ENCODE measurements around the gene AFF3. TPM values are rescaled to one million over a fixed set of nuclear protein-coding genes. Genes with fewer than 3 reads are reported as not detected.

AFF3 gene
- total and polyA plus RNA-seq, 2 donors (not counting 3 experiments of a cell fraction or from before 2014, with no cell fraction given): 0.06 to 0.07 TPM

DNA sequence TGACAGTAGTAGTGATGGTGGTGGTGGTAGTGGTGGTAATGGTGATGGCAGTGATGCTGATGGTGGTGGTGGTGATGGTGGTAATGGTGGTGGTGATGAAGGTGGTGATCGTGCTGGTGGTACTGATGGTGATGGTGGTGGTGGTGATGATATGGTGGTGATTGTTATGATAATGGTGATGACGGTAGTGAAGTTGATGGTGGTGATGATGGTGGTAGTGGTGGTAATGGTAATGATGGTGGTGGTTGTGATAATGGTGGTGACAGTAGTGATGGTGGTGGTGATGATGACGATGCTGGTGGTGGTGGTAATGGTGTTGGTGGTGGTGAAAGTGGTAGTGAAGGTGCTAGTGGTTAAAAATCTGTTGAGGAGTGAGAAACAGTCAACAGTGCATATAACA, 125.6 kb downstream of the AFF3 start:
- Histone ChIP-seq H2AFZ (ENCODE audit: low read depth, low read length) (no peak overlapping the region), H4K20me1 (replicated peaks; ENCODE audit: control insufficient read depth, extremely low read depth, insufficient read depth, low read length) (no peaks in the 10 kb centered on the region), H3K4me2 (ENCODE audit: insufficient read depth, low read length) (no peak overlapping the region), H3K27ac (ENCODE audit: insufficient read depth, low read depth, low read length) (no peak overlapping the region), H3K9me1 (replicated peaks; ENCODE audit: control insufficient read depth, extremely low read depth, insufficient read depth, low read length) (no peaks in the 10 kb centered on the region), H3K9me3 (replicated peaks; ENCODE audit: control insufficient read depth, insufficient read depth, low read length) (no peaks in the 10 kb centered on the region), H3K79me2 (ENCODE audit: control insufficient read depth, insufficient read depth, low read length) (no peaks in the 10 kb centered on the region), H3K36me3 (ENCODE audit: control insufficient read depth in 2 of 2, extremely low read depth in 1 of 2, insufficient read depth in 2 of 2, low read length in 2 of 2) (no peaks in the 10 kb centered on the region), H3K27me3 (ENCODE audit: control insufficient read depth in 2 of 2, insufficient read depth in 2 of 2, low read length in 2 of 2) (peaks cover 0 to 3% of the 10 kb centered on the region in 2 experiments), H3K9ac (replicated peaks; ENCODE audit: extremely low read depth, insufficient read depth, low read length) (no peak overlapping the region), H3K4me3 (replicated peaks in 1 of 3; ENCODE audit: insufficient read depth in 1 of 3, low read depth in 1 of 3, low read length in 3 of 3) (no peak overlapping the region), H3K4me1 (ENCODE audit: control insufficient read depth, extremely low read depth, insufficient read depth, low read length) (no peaks in the 10 kb centered on the region)
- intact Hi-C loops (cut with micrococcal nuclease) (no loop called here), dilution Hi-C loops (cut with MboI; ENCODE audit: extremely low pct_ligation_motif_present, low sequenced_read_pairs) (no loop called here)
- CTCF ChIA-PET: no interaction called here
- no TSS peak for BruUV-seq (replicated peaks)
- no peak for FAIRE-seq
- POLR2A ChIA-PET: no interaction called here
- DNase-seq (ENCODE audit: low read depth, low spot score): no peak
- no peak for TF ChIP-seq JUN (IDR thresholded peaks at IDR 0.05; ENCODE audit: borderline replicate concordance, insufficient read depth, insufficient read length, low read depth)
- TF ChIP-seq, protein P1, sequence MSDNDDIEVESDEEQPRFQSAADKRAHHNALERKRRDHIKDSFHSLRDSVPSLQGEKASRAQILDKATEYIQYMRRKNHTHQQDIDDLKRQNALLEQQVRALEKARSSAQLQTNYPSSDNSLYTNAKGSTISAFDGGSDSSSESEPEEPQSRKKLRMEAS (IDR thresholded peaks at IDR 0.05; ENCODE audit: insufficient read depth, insufficient read length): no peak
- TF ChIP-seq MYC (IDR thresholded peaks at IDR 0.05; ENCODE audit: low read depth, low read length): no peak
- no peak for TF ChIP-seq POLR2AphosphoS5 (IDR thresholded peaks at IDR 0.05; ENCODE audit: insufficient read depth, low read depth, low read length)
- TF ChIP-seq EZH2 (IDR thresholded peaks at IDR 0.05; ENCODE audit: borderline replicate concordance, low read depth, low read length, severe bottlenecking): no peak
- TF ChIP-seq, protein P2, sequence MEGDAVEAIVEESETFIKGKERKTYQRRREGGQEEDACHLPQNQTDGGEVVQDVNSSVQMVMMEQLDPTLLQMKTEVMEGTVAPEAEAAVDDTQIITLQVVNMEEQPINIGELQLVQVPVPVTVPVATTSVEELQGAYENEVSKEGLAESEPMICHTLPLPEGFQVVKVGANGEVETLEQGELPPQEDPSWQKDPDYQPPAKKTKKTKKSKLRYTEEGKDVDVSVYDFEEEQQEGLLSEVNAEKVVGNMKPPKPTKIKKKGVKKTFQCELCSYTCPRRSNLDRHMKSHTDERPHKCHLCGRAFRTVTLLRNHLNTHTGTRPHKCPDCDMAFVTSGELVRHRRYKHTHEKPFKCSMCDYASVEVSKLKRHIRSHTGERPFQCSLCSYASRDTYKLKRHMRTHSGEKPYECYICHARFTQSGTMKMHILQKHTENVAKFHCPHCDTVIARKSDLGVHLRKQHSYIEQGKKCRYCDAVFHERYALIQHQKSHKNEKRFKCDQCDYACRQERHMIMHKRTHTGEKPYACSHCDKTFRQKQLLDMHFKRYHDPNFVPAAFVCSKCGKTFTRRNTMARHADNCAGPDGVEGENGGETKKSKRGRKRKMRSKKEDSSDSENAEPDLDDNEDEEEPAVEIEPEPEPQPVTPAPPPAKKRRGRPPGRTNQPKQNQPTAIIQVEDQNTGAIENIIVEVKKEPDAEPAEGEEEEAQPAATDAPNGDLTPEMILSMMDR (IDR thresholded peaks at IDR 0.05; ENCODE audit: extremely low read depth in 1 of 2, insufficient read depth in 1 of 2, low read depth in 1 of 2, low read length in 2 of 2): no peak
- TF ChIP-seq FOS (IDR thresholded peaks at IDR 0.05; ENCODE audit: borderline replicate concordance, insufficient read depth, low read length): no peak
- no peak for TF ChIP-seq POLR2A (IDR thresholded peaks at IDR 0.05; ENCODE audit: low read depth, low read length)
